Measurements from ENCODE around the gene ARL15.

- TF ChIP-seq MAX (IDR thresholded peaks at IDR 0.05; ENCODE audit: low read depth, low read length) (no peak), POLR2A (IDR thresholded peaks at IDR 0.05; ENCODE audit: extremely low read depth, insufficient read length) (no peak), CTCF (IDR thresholded peaks at IDR 0.05; ENCODE audit: low read depth, low read length) (no peak)
Observed at GRCh38 chr5:53884417-53884816, 426.0 kb downstream of the ARL15 start.
